ENCODE data around the gene KBTBD12. TPM values are rescaled to one million over a fixed set of nuclear protein-coding genes. Genes with fewer than 3 reads are reported as not detected.
"Not testable (repeated sequence)": the region's sequence is repeated elsewhere in the genome, so short reads cannot be mapped to it uniquely, and the experiment has no call there.

The KBTBD12 gene
- total RNA-seq, 1 donor from 2014 or later: not detected

- DNase-seq (ENCODE audit: extremely low spot score, unreplicated experiment): no peak
- Mint-ChIP-seq H3K27me3 (ENCODE audit: unreplicated experiment) (no peaks in the 10 kb centered on the region), H3K4me3 (ENCODE audit: unreplicated experiment) (no peak overlapping the region), H3K9me3 (ENCODE audit: unreplicated experiment) (peaks cover 14% of the 10 kb centered on the region), H3K36me3 (ENCODE audit: unreplicated experiment) (peaks cover 4% of the 10 kb centered on the region), H3K4me1 (ENCODE audit: unreplicated experiment) (no peaks in the 10 kb centered on the region), H3K27ac (ENCODE audit: unreplicated experiment) (no peak overlapping the region)
- no peak for TF ChIP-seq CTCF (IDR thresholded peaks at IDR 0.05)
Observed at GRCh38 chr3:127887321-127887720, 27.7 kb upstream of the KBTBD12 start.

GRCh38 chr3:127888156-127888555, 26.9 kb upstream of the KBTBD12 start:
- no peak for DNase-seq (ENCODE audit: extremely low spot score, unreplicated experiment)
- Mint-ChIP-seq H3K4me3 (ENCODE audit: unreplicated experiment) (no peak overlapping the region), H3K4me1 (ENCODE audit: unreplicated experiment) (no peaks in the 10 kb centered on the region), H3K27me3 (ENCODE audit: unreplicated experiment) (no peaks in the 10 kb centered on the region), H3K9me3 (ENCODE audit: unreplicated experiment) (peaks cover 14% of the 10 kb centered on the region), H3K27ac (ENCODE audit: unreplicated experiment) (no peak overlapping the region), H3K36me3 (ENCODE audit: unreplicated experiment) (peaks cover 4% of the 10 kb centered on the region)
- no peak for TF ChIP-seq CTCF (IDR thresholded peaks at IDR 0.05)

GRCh38 chr3:127888564-127889107, 26.4 kb upstream of the KBTBD12 start:
- Mint-ChIP-seq H3K4me1 (ENCODE audit: unreplicated experiment) (no peaks in the 10 kb centered on the region), H3K36me3 (ENCODE audit: unreplicated experiment) (peaks cover 4% of the 10 kb centered on the region), H3K27me3 (ENCODE audit: unreplicated experiment) (no peaks in the 10 kb centered on the region), H3K27ac (ENCODE audit: unreplicated experiment) (no peak overlapping the region), H3K9me3 (ENCODE audit: unreplicated experiment) (peaks cover 14% of the 10 kb centered on the region), H3K4me3 (ENCODE audit: unreplicated experiment) (no peak overlapping the region)
- no peak for DNase-seq (ENCODE audit: extremely low spot score, unreplicated experiment)
- no peak for TF ChIP-seq CTCF (IDR thresholded peaks at IDR 0.05)

GRCh38 chr3:127889461-127889863, 25.6 kb upstream of the KBTBD12 start:
- Mint-ChIP-seq H3K9me3 (ENCODE audit: unreplicated experiment) (peaks cover 14% of the 10 kb centered on the region), H3K4me1 (ENCODE audit: unreplicated experiment) (no peaks in the 10 kb centered on the region), H3K4me3 (ENCODE audit: unreplicated experiment) (no peak overlapping the region), H3K36me3 (ENCODE audit: unreplicated experiment) (peaks cover 4% of the 10 kb centered on the region), H3K27me3 (ENCODE audit: unreplicated experiment) (no peaks in the 10 kb centered on the region), H3K27ac (ENCODE audit: unreplicated experiment) (no peak overlapping the region)
- no peak for TF ChIP-seq CTCF (IDR thresholded peaks at IDR 0.05)
- no peak for DNase-seq (ENCODE audit: extremely low spot score, unreplicated experiment)

GRCh38 chr3:127889976-127890650, 24.9 kb upstream of the KBTBD12 start:
- no peak for DNase-seq (ENCODE audit: extremely low spot score, unreplicated experiment)

GRCh38 chr3:127890651-127891290, 24.3 kb upstream of the KBTBD12 start:
- not testable (repeated sequence) for DNase-seq (ENCODE audit: extremely low spot score, unreplicated experiment); H3K36me3 Mint-ChIP-seq (ENCODE audit: unreplicated experiment); H3K27ac Mint-ChIP-seq (ENCODE audit: unreplicated experiment); H3K27me3 Mint-ChIP-seq (ENCODE audit: unreplicated experiment); H3K4me1 Mint-ChIP-seq (ENCODE audit: unreplicated experiment); H3K4me3 Mint-ChIP-seq (ENCODE audit: unreplicated experiment)
- peaks cover 14% of the 10 kb centered on the region for H3K9me3 Mint-ChIP-seq (ENCODE audit: unreplicated experiment)

More at GRCh38 chr3:127889976-127890650, 24.9 kb upstream of the KBTBD12 start:
- TF ChIP-seq CTCF (IDR thresholded peaks at IDR 0.05): no peak
- Mint-ChIP-seq H3K9me3 (ENCODE audit: unreplicated experiment) (peaks cover 14% of the 10 kb centered on the region), H3K4me1 (ENCODE audit: unreplicated experiment) (no peaks in the 10 kb centered on the region), H3K27me3 (ENCODE audit: unreplicated experiment) (no peaks in the 10 kb centered on the region), H3K4me3 (ENCODE audit: unreplicated experiment) (no peak overlapping the region), H3K36me3 (ENCODE audit: unreplicated experiment) (peaks cover 4% of the 10 kb centered on the region), H3K27ac (ENCODE audit: unreplicated experiment) (no peak overlapping the region)
